ENCODE data around the gene UPF3A.
"Not testable (repeated sequence)": the region's sequence is repeated elsewhere in the genome, so short reads cannot be mapped to it uniquely, and the experiment has no call there.

Gene UPF3A, protein sequence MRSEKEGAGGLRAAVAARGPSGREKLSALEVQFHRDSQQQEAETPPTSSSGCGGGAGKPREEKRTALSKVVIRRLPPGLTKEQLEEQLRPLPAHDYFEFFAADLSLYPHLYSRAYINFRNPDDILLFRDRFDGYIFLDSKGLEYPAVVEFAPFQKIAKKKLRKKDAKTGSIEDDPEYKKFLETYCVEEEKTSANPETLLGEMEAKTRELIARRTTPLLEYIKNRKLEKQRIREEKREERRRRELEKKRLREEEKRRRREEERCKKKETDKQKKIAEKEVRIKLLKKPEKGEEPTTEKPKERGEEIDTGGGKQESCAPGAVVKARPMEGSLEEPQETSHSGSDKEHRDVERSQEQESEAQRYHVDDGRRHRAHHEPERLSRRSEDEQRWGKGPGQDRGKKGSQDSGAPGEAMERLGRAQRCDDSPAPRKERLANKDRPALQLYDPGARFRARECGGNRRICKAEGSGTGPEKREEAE

DNA sequence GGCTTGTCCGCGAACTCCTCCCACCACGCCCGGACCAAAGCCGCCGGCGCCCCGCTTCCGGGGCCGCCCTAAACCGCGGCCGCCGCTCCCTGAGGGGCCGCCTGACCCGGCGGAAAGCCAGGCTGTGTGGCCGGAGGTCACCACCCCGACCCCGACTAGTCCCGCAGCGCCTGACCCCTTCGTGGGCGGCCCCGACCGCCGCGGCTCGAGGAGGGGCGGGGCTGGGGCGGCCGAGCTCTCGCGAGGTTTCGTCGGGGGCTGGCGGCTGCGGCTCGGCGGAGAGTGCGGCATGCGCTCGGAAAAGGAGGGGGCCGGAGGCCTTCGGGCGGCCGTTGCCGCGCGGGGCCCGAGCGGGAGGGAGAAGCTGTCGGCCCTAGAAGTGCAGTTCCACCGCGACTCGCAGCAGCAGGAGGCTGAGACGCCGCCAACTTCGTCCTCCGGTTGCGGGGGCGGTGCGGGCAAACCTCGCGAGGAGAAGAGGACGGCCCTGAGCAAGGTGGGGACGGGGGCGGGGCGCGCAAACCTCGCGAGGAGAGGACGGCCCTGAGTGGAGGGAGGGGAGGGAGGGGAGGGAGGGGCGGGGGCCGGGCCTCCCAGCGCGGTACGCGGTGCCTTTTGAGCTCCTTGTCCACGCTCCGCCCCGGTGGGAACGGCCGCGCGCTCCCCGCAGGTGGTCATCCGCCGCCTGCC lies at the start of gene UPF3A:
UPF3A (plus strand) TSS at position 251 of the 690 bp plus-strand sequence; CDS start at position 290, 39 bp downstream.
- peak; percentile 87 to 89 for DNase-seq

DNA sequence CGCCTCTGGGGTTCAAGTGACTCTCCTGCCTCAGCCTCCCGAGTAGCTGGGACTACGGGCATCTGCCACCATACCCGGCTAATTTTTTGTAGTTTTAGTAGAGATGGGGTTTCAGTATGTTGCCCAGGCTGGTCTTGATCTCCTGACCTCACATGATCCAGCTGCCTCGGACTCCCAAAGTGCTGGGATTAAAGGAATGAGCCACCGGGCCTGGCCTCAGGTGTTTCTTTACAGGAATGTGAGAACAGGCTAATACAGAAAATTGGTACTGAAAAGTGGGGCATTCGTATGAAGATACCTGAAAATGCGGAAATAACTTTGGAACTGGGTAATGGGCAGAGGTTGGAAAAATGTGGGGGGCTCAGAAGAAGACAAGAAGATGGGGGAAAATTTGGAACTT lies 49.5 kb upstream of the UPF3A start:
- no peak for DNase-seq

DNA sequence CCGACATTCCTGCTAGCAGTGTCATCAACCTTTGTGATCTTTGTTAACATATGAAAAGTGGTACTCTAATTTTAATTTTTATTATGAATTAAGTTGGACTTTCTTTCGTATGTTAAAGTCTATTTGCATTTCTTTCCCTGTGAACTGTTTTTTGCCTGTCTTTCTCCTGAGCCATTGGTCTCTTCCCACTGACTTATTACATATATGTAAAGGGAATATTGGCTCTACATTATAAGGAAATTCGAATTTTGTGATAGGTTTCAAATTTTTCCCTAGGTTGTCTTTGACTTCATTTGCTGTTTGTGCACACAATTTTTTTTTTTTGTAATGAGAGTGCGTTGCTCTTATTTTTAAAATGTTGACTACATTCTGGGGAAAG lies 47.1 kb upstream of the UPF3A start:
- no peak for DNase-seq

DNA sequence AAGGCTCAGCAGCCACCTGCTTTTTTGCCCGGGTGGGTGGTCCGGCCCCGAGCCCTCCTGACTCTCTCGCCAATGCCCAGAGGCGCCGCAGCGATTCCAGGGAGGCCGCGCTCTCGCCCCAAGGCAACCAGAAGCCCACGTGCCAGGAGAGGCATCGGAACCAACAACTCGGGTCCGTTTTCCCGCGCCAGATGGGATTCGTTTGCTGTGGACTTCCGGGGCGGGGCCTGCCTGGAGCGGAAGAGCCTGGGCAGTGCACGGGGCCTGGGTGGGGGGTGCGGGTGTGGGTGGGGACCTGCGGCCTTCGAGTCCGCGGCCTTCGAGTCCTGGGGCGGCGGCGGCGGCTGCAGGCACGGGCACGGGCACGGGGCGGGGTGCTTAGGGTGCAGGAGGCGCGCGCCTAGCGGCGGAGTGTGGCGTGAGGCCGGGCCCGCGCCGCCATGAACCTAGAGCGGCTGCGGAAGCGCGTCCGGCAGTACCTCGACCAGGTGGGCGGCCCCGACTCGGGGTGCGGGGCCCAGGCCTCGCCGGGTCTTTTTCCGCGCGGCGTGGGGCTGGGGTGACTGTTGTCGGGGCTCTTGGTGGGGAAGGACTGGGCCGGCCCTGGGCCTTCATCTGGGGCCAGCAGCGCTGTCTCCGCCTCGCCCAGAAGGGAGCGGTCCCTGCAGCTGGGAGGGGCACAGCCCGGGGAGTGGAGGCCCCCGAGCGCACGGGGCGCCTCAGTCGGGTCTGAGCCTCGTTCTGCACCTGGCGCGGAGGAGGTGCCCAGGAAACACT lies 46.6 kb upstream of the UPF3A start, which contains the start of gene CDC16:
CDC16 (plus strand) TSS at position 253 of the 777 bp plus-strand sequence; CDS start at position 441, 188 bp downstream.
- peak; percentile 81 to 85 for DNase-seq

DNA sequence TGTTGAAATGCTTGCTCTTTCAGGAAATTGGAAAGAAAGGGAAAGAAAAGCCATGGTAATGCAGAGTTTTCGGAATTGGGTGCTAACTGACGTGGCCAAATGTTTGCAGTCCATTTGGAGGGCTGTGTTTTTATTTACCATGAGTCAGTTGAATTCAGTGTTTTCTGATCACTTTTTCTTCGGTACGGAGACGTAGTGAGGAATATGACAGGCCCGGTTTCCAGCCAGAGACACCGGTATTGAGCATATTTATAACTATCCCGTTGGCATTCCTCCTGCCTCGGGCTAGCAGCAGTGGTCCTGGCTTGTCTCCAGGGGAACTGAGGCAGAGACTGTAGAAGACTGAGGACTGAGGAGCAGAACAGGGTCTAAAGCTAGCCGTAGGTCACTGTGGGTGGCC lies 45.7 kb upstream of the UPF3A start:
- DNase-seq = no peak

DNA sequence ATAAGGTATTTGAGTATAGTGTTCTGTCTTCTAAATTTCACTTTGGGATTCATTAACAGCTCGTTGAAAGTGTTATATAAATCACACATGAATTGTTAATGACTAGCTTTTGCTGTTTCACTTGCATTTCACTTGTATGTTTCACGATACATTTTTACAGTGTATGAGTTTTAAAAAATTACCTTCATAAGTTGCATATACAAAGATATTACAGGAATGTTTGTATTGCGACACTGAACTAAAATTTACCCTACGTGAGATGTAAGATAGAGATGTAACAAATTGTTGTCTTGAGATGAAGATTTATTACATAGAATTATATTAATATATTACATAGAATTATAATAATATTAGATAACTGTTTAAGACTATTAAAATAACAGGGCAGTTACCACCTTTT lies 45.2 kb upstream of the UPF3A start:
- no peak for DNase-seq

DNA sequence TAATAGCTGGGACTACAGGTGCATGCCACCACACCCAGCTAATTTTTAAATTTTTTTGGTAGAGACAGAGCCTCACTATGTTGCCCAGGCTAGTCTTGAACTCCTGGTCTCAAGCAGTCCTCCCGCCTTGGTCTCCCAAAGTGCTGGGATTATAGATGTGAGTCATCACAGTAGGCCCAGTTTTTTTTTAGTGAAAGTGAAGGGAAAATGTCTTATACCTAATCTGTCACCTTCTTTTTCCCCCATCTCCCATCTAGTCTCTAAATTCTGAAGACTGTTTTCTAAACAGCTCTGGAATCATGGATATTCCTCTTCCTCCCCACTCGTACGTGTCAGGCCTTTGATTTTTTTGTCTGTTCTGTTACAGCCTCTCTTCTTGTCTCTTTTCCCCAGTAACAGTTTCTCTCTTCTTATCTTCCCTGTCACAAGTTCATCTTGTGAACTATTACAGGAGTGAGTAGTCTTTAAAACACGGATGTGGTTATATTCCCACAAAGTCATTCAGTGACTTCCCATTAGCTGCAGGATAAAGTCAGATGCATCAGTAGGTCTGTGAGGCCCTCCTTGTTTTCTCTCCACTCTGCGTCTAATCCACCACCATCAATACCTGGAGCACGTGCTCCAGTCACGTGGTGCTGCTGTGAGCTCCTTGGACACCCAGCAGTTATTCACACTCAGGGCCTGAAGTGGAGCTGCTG lies 43.8 kb upstream of the UPF3A start:
- no peak for DNase-seq

DNA sequence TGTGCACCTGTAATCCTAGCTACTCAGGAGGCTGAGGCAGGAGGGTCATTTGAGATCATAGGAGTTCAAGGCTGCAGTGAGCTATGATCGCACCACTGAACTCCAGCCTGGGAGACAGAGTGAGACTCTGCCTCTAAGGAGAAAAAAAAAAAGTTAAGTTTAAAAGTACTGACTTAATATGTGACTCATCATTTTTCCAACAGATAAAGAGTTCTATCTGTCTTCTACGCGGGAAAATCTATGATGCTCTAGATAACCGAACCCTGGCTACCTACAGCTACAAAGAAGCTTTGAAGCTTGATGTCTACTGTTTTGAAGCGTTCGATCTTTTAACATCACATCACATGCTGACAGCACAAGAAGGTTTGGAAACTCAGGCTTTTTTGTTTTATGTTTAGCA lies 39.5 kb upstream of the UPF3A start:
- DNase-seq = no peak

DNA sequence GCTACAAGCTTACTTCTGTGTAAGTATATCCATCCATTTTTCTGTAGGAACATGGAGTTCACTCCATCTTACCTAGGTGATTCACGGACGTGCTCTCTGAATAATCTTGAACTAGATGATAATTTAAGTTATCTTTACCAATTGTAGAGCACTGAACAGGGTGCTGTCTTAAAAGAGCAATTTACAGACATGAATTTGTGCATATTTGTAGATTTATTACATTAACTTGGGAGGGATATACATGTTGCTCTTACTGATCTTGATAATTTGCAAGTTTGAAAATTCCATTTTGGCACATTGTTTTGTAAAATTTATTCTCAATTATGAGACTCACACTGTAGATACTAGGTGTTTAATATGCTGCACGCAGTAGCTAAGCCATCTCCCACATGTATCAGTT lies 37.4 kb upstream of the UPF3A start:
- DNase-seq = no peak

DNA sequence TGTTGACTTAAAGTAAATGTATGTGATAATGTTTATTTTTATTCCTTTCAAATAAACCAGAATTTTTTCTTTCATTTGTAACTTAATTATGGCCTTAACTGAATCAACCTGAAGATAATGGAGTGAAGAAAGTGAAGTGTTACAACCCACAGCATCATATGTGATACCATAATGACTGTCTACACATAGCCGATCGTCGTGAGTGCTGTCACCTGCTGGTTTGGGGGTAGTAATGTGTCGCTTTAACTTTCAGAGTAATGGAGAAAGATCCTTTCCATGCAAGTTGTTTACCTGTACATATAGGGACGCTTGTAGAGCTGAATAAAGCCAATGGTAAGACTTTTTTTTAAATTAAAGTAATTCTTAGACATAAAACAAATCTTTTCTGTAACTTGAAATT lies 36.8 kb upstream of the UPF3A start:
- no peak for DNase-seq

DNA sequence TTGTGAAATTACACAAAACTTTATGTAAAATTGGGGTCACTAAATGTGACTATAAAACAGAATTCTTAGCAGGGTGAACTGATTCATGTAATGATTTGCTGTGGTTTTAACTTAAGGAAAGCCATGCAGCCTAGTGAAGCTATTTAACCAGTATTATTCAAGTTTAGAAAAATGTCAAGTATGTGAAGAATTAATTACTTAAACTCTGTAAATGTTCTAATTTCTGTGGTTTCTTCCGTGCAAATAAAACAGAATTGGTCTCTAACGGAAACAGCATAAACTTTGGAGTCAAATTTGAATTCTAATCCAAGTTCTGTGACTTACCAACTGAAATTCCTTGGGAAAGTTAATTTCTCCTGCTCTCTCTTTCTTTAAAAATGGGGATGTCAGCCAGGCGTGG lies 33.4 kb upstream of the UPF3A start:
- DNase-seq = no peak

DNA sequence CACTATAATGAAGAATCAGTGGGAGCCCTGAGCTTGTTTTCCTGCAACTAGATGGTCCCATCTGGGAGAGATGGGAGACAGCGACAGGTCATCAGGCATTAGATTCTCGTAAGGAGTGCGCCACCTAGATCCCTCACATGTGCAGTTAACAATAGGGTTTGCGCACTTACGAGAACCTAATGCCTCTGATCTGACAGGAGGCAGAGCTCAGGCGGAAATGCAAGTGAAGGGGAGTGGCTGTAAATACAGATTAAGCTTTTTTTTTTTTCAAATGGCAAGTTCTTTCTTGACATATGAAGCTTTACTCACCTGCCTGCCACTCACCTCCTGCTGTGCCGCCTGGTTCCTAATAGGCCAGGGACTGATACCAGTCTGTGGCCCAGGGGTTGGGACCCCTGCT lies 32.3 kb upstream of the UPF3A start:
- no peak for DNase-seq

DNA sequence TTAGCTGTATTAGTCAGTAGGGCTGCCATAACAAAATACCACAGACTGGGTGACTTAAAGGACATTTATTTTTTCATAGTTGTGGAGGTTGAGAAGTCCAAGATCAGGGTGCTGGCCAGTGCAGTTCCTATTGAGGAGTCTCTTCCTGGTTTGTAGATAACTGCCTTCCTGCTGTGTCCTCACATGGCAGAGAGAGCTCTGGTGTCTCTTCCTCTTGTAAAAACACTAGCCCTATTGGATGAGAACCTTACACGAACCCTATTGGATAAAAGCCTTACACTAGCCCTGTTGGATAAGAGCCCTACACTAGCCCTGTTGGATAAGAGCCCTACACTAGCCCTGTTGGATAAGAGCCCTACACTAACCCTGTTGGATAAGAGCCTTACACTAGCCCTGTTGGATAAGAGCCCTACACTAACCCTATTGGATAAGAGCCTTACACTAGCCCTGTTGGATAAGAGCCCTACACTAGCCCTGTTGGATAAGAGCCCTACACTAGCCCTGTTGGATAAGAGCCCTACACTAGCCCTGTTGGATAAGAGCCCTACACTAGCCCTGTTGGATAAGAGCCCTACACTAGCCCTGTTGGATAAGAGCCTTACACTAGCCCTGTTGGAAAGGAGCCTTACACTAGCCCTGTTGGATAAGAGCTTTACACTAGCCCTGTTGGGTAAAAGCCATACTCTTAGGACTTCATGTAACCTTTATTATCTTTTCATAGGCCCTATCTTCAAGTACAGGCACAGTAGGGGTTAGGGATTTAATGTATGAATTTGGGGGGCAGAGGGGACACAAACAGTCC lies 29.6 kb upstream of the UPF3A start:
- DNase-seq = not testable (repeated sequence)

DNA sequence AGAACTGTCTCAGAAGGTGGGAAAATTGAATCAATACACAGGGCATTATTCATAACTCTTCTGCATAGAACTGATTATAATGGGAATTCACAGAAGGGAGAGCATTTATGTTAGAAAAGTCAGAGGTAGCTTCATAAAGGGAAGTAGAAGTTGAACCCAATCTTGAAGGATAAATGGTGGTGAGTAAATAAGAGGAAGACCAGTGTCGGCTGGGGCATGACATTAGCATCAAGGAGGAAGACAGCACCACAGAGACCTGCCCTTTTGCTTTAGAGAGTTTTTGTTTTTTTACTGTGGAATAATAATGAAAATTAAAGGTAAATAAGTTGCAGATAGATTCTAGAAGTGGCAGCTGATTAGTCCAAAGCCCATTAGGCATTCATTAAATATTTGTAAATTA lies 24.9 kb upstream of the UPF3A start:
- DNase-seq = no peak

DNA sequence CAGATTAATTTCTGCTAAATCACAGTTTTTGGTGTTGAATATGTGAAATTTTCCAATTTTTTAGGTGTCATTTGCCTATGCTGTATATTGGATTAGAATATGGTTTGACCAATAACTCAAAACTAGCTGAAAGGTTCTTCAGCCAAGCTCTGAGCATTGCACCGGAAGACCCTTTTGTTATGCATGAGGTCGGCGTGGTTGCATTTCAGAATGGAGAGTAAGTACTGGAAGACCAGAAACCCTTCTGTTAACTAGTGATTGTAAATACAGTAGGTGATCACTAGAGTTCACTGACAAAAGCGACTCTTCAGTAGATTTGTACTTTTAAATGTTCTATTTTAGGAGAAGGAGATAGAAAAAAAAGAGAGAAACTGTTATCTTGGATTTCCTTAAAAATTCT lies 24.4 kb upstream of the UPF3A start:
- no peak for DNase-seq

DNA sequence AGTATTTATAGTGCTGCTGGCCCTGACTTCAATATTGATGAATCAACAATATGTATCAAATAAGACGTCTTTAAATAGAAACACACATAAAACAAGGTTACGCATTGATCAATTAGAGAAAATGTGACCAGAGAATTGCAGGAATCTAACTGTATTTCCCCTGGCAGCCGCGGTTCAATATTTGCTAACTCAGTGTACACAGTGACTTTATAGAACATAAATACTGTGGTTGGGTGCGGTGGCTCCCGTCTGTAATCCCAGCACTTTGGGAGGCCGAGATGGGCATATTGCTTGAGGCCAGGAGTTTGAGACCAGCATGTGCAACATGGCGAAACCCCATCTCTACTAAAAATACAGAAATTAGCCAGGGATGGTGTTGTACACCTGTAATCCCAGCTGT lies 22.8 kb upstream of the UPF3A start:
- DNase-seq = no peak

DNA sequence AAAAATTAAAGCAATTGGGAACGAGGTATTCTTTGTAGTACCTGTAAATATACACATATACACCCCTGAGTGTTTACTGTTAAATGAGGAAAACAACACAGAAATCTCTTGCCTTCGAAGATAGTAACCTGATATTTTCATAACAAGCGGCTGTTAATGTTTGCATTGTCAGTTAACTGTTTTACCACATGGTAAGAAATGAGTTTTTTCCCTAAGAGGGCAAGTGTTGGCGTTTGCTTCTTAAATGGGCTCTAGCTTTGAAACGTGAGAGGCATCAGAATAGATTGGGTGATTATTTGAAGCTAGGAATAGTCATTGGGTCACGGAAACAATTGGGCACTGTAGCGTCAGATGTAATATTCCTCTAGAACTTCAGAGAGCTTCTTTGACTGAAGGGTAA lies 22.0 kb upstream of the UPF3A start:
- DNase-seq = no peak

DNA sequence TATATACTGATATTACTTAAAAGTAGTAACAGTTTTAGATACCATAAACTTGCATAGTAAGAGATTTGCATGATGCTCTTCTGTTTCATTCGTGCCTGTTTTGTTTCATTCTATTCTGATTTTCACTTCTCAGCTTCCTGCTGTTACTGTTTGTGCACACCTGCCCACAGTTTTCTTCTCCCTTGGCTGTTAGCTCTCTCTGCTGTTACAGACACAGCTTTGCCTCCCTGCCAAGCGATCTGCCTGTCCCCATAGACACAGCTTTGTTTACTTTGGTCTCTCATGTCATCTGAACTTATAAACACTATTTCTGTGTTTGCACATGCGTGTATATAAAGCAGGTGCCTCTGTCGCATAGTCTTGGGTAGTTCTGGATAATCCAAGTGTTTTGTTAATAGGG lies 21.4 kb upstream of the UPF3A start:
- DNase-seq = no peak

DNA sequence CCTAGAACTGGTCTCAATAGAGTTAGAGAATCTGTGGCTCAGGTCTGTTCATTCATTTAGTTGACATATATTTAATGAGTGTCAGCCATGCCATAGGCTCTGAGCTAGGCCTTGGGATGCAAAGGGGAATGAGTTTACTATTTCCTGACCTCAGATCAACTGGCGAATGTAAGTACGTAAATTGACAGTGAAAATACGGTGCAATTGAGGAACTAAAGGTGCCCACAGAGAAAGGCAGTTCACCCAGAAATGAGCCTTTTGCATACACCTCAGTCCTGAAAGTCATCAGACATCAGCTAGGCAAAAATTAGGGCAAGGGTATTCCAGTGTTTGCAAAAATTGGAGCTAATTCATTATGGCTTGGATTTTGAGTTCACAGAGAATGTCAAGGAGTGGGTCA lies 20.6 kb upstream of the UPF3A start:
- DNase-seq = no peak

DNA sequence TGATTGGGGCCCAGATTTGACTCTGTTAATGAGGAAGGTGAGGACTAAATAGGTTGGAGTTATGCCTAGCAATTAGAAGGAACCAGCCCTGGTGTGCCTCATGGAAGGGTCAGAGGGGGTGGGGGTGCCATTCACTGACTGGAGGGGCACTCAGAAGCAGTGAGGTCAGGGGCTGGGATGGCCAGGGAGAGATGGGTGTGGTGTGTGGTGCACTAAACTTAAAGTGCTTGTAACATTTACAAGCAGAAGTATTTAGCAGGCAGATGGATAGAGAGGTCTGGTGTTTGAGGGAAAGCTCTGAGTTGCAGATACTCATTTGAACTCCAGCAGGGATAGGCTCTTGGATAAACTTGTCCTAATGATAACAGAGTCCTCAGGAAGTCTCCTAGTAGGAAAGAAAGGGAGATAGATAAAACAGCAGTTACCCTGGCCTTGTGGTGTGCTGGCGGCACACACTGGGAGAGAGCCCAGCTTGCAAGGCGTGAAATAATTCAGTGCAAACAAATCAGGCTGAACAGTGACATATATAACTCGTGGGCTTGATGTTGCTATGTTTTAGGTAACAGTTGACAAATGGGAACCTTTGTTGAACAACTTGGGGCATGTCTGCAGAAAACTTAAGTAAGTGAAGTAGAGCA lies 20.0 kb upstream of the UPF3A start:
- DNase-seq = no peak

DNA sequence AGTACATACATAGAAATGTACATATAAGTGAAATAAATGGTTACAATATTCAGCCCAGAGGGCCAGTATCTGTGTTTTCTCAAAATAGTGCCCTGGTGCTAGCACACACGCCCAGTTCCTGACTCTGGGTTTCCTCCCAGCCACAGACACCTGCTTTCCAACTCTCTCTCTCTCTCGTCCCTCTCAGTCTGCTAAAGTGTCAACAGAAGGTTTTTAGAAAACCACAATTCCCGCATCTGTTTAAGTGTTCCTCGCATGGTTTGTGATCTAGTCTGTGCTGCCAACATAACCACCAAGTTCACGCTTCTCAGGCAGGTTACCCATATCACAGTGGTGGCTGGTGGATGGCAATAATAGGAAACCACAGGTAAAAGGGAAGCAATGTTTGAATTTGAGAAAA lies 17.8 kb upstream of the UPF3A start:
- DNase-seq = no peak

DNA sequence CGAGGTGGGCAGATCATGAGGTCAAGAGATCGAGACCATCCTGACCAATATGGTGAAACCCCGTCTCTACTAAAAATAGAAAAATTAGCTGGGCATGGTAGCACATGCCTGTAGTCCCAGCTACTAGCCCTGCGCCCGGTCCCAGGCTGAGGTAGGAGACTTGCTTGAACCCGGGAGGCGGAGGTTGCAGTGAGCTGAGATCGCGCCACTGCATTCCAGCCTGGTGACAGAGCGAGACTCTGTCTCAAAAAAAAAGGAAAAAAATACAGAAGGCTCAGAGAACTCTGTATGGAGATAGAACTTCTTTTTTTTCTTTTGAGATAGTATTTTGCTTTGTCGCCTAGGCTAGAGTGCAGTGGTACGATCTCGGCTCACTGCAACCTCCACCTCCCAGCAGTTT lies 17.1 kb upstream of the UPF3A start:
- not testable (repeated sequence) for DNase-seq
